H1 (cell line): ENCODE results near the gene SERHL2. TPM values are rescaled to one million over a fixed set of nuclear protein-coding genes. Genes with fewer than 3 reads are reported as not detected.

Experiments used
- JUN ChIP-seq: IDR thresholded peaks from 2 replicates; pipeline ENCODE4 v1.6.1; 2011; ENCODE audit warnings: low read depth, mild to moderate bottlenecking, improper control_type of control experiment, low read length
- NRF1 ChIP-seq: IDR thresholded peaks from 2 replicates; pipeline ENCODE4 v1.6.1; 2011; ENCODE audit warnings: mild to moderate bottlenecking, low read depth, low read length, improper control_type of control experiment
- RXRA ChIP-seq: IDR thresholded peaks from 2 replicates; pipeline ENCODE4 v1.6.1; 2011; ENCODE audit warnings: low read depth, mild to moderate bottlenecking, low read length, moderate library complexity; ENCODE audit not compliant: insufficient read depth
- SIX5 ChIP-seq: IDR thresholded peaks from 2 replicates; pipeline ENCODE4 v1.6.1; 2011; ENCODE audit warnings: mild to moderate bottlenecking, low read depth, low read length
- polyA plus RNA-seq, 7 experiments: library from polyadenylated mRNA; depleted of rRNA in 3 of 7; stranded (reverse) in 5 of 7; unstranded in 2 of 7; fragments of >200 nt in 5 of 7; fragments of 200-250 nt in 2 of 7; gene quantifications; 1 replicate in 5 of 7; 2 replicates in 1 of 7; 4 replicates in 1 of 7; pipeline versions ENCODE4 v1.2.1 to v1.2.3, GENCODE V29; 2011 to 2013; ENCODE audit warnings: missing spikeins in 2 of 7, mixed read lengths in 2 of 7
- total RNA-seq: library from RNA; stranded (reverse); fragmentation: NEBNext Ultra II Directional; extraction: Animal tissue kit (Norgen Biotek cat#: 25700); gene quantifications from 2 replicates; pipeline ENCODE4 v1.2.1, GENCODE V29; 2021
- TF ChIP-seq, protein P1 (sequence below): fragments of 300-600 bp; sonication (generic); IDR thresholded peaks from 2 replicates; pipeline ENCODE4 v1.7.1; 2012; ENCODE audit warnings: low read length, moderate library complexity, mild to moderate bottlenecking, inconsistent platforms; ENCODE audit not compliant: insufficient replicate concordance

The SERHL2 gene
- total and polyA plus RNA-seq, 2 of the 8 experiments (the other 6 are each of a cell fraction or from before 2014, with no cell fraction given): 0.91 TPM; not detected in 1

DNA sequence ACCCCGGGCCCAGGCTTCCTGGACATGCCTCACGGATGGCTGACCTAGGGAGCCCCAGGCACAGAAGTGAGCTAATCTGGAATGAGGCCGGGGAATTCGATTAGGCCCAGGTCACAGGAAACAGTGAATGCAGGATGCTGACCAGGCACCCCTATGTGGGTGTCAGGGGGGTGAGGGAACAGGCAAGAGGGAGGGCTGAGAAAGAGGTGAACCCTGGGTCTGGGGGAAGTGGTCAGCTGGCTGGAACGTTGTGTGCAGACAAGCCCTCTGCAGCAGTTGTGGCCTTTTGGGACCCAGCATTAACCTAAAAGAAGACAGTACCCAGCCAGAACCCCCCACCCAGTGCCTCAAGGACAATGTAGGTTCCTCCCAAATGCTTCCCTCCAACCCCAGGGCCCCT is 8.1 kb downstream of the SERHL2 start (continued):
- TF ChIP-seq, protein P1, sequence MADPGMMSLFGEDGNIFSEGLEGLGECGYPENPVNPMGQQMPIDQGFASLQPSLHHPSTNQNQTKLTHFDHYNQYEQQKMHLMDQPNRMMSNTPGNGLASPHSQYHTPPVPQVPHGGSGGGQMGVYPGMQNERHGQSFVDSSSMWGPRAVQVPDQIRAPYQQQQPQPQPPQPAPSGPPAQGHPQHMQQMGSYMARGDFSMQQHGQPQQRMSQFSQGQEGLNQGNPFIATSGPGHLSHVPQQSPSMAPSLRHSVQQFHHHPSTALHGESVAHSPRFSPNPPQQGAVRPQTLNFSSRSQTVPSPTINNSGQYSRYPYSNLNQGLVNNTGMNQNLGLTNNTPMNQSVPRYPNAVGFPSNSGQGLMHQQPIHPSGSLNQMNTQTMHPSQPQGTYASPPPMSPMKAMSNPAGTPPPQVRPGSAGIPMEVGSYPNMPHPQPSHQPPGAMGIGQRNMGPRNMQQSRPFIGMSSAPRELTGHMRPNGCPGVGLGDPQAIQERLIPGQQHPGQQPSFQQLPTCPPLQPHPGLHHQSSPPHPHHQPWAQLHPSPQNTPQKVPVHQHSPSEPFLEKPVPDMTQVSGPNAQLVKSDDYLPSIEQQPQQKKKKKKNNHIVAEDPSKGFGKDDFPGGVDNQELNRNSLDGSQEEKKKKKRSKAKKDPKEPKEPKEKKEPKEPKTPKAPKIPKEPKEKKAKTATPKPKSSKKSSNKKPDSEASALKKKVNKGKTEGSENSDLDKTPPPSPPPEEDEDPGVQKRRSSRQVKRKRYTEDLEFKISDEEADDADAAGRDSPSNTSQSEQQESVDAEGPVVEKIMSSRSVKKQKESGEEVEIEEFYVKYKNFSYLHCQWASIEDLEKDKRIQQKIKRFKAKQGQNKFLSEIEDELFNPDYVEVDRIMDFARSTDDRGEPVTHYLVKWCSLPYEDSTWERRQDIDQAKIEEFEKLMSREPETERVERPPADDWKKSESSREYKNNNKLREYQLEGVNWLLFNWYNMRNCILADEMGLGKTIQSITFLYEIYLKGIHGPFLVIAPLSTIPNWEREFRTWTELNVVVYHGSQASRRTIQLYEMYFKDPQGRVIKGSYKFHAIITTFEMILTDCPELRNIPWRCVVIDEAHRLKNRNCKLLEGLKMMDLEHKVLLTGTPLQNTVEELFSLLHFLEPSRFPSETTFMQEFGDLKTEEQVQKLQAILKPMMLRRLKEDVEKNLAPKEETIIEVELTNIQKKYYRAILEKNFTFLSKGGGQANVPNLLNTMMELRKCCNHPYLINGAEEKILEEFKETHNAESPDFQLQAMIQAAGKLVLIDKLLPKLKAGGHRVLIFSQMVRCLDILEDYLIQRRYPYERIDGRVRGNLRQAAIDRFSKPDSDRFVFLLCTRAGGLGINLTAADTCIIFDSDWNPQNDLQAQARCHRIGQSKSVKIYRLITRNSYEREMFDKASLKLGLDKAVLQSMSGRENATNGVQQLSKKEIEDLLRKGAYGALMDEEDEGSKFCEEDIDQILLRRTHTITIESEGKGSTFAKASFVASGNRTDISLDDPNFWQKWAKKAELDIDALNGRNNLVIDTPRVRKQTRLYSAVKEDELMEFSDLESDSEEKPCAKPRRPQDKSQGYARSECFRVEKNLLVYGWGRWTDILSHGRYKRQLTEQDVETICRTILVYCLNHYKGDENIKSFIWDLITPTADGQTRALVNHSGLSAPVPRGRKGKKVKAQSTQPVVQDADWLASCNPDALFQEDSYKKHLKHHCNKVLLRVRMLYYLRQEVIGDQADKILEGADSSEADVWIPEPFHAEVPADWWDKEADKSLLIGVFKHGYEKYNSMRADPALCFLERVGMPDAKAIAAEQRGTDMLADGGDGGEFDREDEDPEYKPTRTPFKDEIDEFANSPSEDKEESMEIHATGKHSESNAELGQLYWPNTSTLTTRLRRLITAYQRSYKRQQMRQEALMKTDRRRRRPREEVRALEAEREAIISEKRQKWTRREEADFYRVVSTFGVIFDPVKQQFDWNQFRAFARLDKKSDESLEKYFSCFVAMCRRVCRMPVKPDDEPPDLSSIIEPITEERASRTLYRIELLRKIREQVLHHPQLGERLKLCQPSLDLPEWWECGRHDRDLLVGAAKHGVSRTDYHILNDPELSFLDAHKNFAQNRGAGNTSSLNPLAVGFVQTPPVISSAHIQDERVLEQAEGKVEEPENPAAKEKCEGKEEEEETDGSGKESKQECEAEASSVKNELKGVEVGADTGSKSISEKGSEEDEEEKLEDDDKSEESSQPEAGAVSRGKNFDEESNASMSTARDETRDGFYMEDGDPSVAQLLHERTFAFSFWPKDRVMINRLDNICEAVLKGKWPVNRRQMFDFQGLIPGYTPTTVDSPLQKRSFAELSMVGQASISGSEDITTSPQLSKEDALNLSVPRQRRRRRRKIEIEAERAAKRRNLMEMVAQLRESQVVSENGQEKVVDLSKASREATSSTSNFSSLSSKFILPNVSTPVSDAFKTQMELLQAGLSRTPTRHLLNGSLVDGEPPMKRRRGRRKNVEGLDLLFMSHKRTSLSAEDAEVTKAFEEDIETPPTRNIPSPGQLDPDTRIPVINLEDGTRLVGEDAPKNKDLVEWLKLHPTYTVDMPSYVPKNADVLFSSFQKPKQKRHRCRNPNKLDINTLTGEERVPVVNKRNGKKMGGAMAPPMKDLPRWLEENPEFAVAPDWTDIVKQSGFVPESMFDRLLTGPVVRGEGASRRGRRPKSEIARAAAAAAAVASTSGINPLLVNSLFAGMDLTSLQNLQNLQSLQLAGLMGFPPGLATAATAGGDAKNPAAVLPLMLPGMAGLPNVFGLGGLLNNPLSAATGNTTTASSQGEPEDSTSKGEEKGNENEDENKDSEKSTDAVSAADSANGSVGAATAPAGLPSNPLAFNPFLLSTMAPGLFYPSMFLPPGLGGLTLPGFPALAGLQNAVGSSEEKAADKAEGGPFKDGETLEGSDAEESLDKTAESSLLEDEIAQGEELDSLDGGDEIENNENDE: no peak
- TF ChIP-seq SIX5: no peak
- TF ChIP-seq RXRA: no peak
- TF ChIP-seq NRF1: no peak
- TF ChIP-seq JUN: no peak
